Fibroblast of lung (primary cell): ENCODE results near the gene SMIM20.

Experiments used
- CTCF ChIP-seq, 2 donors: IDR thresholded peaks in 1 of 2; conservative IDR thresholded peaks in 1 of 2; 1 replicate in 1 of 2; 2 replicates in 1 of 2; pipeline ENCODE4 v1.5.1; 2011 to 2012; ENCODE audit warnings: low read length in 2 of 2, control low read depth in 1 of 2, inconsistent platforms in 1 of 2, low read depth in 1 of 2, mild to moderate bottlenecking in 1 of 2
- EZH2 ChIP-seq: IDR thresholded peaks from 2 replicates; pipeline ENCODE4 v1.5.1; 2012; ENCODE audit warnings: low read length, control low read depth, mild to moderate bottlenecking; ENCODE audit errors: missing control alignments

- no peak for TF ChIP-seq CTCF (conservative IDR thresholded peaks at IDR 0.05 in 1 of 2, IDR thresholded peaks at IDR 0.05 in 1 of 2; ENCODE audit: low read depth in 1 of 2, low read length in 2 of 2)
- TF ChIP-seq EZH2, result no peak
Observed at GRCh38 chr4:25943805-25944204, 29.8 kb downstream of the SMIM20 start.
